Measurements from ENCODE around the gene ITM2A. TPM values are rescaled to one million over a fixed set of nuclear protein-coding genes. Genes with fewer than 3 reads are reported as not detected.

Gene ITM2A
- total RNA-seq, 2 donors from 2014 or later = 106 to 168 TPM

DNA sequence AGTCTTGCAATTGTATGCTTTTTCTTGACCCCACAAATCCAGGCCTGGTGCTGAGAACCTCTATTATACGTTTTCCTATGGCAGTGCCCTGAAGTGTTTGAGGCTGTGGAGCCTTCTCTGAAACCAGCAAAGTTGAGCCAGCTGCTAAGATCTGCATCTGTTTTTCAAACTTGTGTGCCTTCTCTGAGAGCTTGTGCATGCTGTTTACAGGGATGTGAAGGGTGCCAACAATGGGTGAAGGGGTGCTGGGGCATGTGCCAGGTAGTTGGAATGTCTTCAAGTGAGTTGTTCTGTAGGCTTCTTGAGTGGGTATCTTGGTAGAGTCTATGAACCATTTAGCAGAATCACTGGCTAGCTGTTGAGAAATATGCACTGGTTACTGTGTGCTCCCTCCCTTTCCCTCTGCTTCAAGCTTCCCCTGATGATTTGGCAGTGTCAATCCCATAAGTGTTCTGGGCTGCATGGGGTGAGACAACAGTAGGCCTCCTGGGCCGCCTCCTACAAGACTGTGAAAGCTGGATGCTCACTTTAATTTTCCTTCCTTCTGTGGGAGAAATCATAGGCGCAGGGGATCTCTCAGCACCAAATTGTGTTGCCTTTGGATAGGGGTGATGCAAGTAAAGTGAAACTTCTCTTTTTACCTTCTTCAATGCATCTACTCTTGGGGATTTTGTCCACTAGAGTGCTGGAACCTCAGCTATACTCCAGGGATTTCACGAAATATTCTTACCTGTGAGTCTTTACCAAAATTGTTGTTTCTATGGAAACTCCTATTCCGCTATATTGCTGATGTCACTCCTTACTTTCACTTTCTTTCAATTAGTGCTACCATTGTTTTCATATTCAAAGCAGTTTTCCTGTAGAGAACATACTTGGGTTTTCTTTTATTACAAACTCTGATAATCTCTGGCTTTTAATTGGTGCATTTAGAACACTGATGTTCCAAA is 30.0 kb downstream of the ITM2A start:
- DNase-seq = no peak
- no peak for ATAC-seq
- intact Hi-C loops (cut with DNase I) = no loop called here

- intact Hi-C loops (cut with DNase I) = no loop called here
- no peak for DNase-seq
- no peak for ATAC-seq
Observed at GRCh38 chrX:79330022-79330421, 37.1 kb downstream of the ITM2A start.

GRCh38 chrX:79325263-79325958 is 41.7 kb downstream of the ITM2A start:
- ATAC-seq = no peak
- intact Hi-C loops (cut with DNase I) = no loop called here
- DNase-seq = no peak

Other genes starting within 250 kb of the ITM2A start
- under 1 TPM; 0.24 to 0.62 TPM for gene GPR174, start 222.6 kb downstream of the ITM2A start, total RNA-seq